Gastrocnemius medialis (tissue), 4 donors: ENCODE data around the gene PPP2R2B.

Experiments
- CTCF ChIP-seq, 5 experiments: fragments of 450-650 bp in 3 of 5; fragments of 200-600 bp in 2 of 5; sonication (generic) in 2 of 5; IDR thresholded peaks in 4 of 5; conservative IDR thresholded peaks in 1 of 5; 1 replicate in 4 of 5; 2 replicates in 1 of 5; pipeline ENCODE4 v1.5.1; 2016 to 2019; ENCODE audit warnings: antibody characterized with exemption in 5 of 5, mild to moderate bottlenecking in 3 of 5, moderate library complexity in 3 of 5
- POLR2A ChIP-seq, 2 donors: fragments of 450-650 bp; IDR thresholded peaks; one replicate each; pipeline ENCODE4 v1.6.1; 2017; ENCODE audit warnings: antibody characterized with exemption in 2 of 2, mild to moderate bottlenecking in 2 of 2, moderate library complexity in 2 of 2

GRCh38 chr5:146755793-146756192 lies 122.8 kb downstream of the PPP2R2B start:
- TF ChIP-seq CTCF (IDR thresholded peaks at IDR 0.05 in 4 of 5, conservative IDR thresholded peaks at IDR 0.05 in 1 of 5): no peak
- no peak for TF ChIP-seq POLR2A (IDR thresholded peaks at IDR 0.05)
